Glutamatergic neuron (in vitro differentiated cells): Measurements from ENCODE around the gene SIRPA. TPM values are rescaled to one million over a fixed set of nuclear protein-coding genes. Genes with fewer than 3 reads are reported as not detected.

Source experiments
- DNase-seq: peaks from one replicate; pipeline ENCODE4 v3.0.0; 2022
- H3K27ac Mint-ChIP-seq: one replicate; pipeline ENCODE4 v1.8.0; 2020; ENCODE audit warnings: mild to moderate bottlenecking, mixed read lengths, inconsistent platforms; ENCODE audit not compliant: unreplicated experiment
- H3K27me3 Mint-ChIP-seq: one replicate; pipeline ENCODE4 v1.8.0; 2020; ENCODE audit warnings: mild to moderate bottlenecking, moderate library complexity, mixed read lengths, inconsistent platforms; ENCODE audit not compliant: unreplicated experiment
- H3K36me3 Mint-ChIP-seq: one replicate; pipeline ENCODE4 v1.8.0; 2020; ENCODE audit warnings: mild to moderate bottlenecking, mixed read lengths, inconsistent platforms; ENCODE audit not compliant: unreplicated experiment
- H3K4me1 Mint-ChIP-seq: one replicate; pipeline ENCODE4 v1.8.0; 2020; ENCODE audit warnings: mild to moderate bottlenecking, low read depth, mixed read lengths, inconsistent platforms; ENCODE audit not compliant: unreplicated experiment
- H3K4me3 Mint-ChIP-seq: one replicate; pipeline ENCODE4 v1.8.0; 2020; ENCODE audit warnings: mild to moderate bottlenecking, mixed read lengths, inconsistent platforms; ENCODE audit not compliant: unreplicated experiment
- H3K9me3 Mint-ChIP-seq: one replicate; pipeline ENCODE4 v1.8.0; 2020; ENCODE audit warnings: mild to moderate bottlenecking, moderate library complexity, mixed read lengths, inconsistent platforms; ENCODE audit not compliant: unreplicated experiment
- total RNA-seq: library from RNA; stranded (reverse); fragmentation: NEBNext Ultra II Directional; extraction: Animal tissue kit (Norgen Biotek cat#: 25700); gene quantifications from one replicate; pipeline ENCODE4 v1.2.1, GENCODE V29; 2021; ENCODE audit not compliant: unreplicated experiment
- TF ChIP-seq, protein P1 (sequence below): fragments of 200-600 bp; sonication (generic); IDR thresholded peaks from one replicate; pipeline ENCODE4 v1.5.0; 2021; ENCODE audit not compliant: partially characterized antibody, unreplicated experiment

SIRPA gene
- total RNA-seq, 1 donor from 2014 or later: 0.34 TPM

DNA sequence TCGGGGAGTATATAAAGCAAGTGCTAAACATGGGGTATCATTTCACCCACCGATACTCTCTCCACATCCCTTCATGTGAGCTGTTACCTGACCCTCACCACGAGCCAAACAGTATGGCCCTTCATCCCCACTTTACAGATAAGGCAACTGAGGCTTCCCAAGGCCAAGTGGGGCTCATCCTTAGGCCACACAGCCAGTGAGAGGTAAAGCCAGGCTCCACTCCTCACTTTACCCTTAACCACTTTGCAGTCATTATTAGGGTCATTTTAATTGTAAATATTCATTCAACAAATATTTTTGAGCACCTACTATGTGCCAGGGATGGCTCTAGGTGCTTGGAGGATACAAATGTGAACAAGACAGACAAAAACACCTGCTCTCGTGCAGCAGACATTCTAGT lies 7.0 kb downstream of the SIRPA start:
- peaks cover 9% of the 10 kb centered on the region for H3K27me3 Mint-ChIP-seq
- TF ChIP-seq, protein P1, sequence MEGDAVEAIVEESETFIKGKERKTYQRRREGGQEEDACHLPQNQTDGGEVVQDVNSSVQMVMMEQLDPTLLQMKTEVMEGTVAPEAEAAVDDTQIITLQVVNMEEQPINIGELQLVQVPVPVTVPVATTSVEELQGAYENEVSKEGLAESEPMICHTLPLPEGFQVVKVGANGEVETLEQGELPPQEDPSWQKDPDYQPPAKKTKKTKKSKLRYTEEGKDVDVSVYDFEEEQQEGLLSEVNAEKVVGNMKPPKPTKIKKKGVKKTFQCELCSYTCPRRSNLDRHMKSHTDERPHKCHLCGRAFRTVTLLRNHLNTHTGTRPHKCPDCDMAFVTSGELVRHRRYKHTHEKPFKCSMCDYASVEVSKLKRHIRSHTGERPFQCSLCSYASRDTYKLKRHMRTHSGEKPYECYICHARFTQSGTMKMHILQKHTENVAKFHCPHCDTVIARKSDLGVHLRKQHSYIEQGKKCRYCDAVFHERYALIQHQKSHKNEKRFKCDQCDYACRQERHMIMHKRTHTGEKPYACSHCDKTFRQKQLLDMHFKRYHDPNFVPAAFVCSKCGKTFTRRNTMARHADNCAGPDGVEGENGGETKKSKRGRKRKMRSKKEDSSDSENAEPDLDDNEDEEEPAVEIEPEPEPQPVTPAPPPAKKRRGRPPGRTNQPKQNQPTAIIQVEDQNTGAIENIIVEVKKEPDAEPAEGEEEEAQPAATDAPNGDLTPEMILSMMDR: no peak
- peaks cover 6% of the 10 kb centered on the region for H3K4me1 Mint-ChIP-seq
- H3K9me3 Mint-ChIP-seq: peaks cover 11% of the 10 kb centered on the region
- no peak overlapping the region for H3K4me3 Mint-ChIP-seq
- DNase-seq: no peak
- peaks cover 4% of the 10 kb centered on the region for H3K36me3 Mint-ChIP-seq
- no peak overlapping the region for H3K27ac Mint-ChIP-seq

DNA sequence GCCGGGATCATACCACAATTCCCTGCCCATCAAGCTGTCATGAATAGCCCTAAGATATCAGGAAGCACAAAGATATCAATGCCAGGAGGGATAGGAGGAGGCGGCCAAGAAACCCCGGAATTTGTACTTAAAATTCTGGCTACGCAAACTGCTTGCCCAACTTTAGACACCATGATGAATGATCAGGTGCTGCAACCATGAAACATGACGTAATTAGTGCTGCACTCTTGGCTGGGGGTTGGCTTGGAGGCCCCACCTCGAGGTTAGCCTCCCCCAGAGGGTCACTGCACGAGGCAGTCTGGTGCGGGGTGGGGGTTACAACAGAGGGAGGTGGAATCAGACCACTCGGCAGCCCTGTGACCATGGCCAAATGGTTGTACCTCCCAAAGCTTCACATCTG lies 8.9 kb downstream of the SIRPA start:
- Mint-ChIP-seq H3K36me3 (peaks cover 4% of the 10 kb centered on the region), H3K27me3 (peaks cover 8% of the 10 kb centered on the region), H3K27ac (no peak overlapping the region), H3K4me1 (peaks cover 4% of the 10 kb centered on the region), H3K4me3 (no peak overlapping the region), H3K9me3 (peaks cover 11% of the 10 kb centered on the region)
- TF ChIP-seq, protein P1: no peak
- DNase-seq: no peak

DNA sequence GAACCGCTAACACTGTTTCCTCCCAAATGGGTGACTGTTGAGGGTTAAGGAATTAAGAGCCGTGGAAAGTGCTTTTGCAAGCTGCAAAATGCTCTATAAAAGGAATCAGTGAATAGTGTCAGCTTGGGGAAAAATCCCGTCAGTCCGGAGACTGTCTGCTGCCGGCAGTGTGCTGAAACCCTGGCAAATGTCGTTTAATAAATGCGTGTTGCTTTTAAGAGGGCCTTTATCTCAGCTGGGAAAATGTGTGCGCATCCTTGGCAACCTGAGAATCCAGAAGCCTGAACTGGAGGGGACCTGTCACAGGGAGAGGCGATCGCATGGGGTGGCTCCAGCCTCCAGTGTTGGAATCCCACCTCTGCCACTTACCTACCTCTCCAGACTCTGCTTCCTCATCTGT lies 9.8 kb downstream of the SIRPA start:
- H3K27ac Mint-ChIP-seq: no peak overlapping the region
- H3K27me3 Mint-ChIP-seq: peaks cover 8% of the 10 kb centered on the region
- peaks cover 4% of the 10 kb centered on the region for H3K36me3 Mint-ChIP-seq
- no peak overlapping the region for H3K4me3 Mint-ChIP-seq
- H3K4me1 Mint-ChIP-seq: peaks cover 2% of the 10 kb centered on the region
- no peak for DNase-seq
- TF ChIP-seq, protein P1: no peak
- peaks cover 4% of the 10 kb centered on the region for H3K9me3 Mint-ChIP-seq

DNA sequence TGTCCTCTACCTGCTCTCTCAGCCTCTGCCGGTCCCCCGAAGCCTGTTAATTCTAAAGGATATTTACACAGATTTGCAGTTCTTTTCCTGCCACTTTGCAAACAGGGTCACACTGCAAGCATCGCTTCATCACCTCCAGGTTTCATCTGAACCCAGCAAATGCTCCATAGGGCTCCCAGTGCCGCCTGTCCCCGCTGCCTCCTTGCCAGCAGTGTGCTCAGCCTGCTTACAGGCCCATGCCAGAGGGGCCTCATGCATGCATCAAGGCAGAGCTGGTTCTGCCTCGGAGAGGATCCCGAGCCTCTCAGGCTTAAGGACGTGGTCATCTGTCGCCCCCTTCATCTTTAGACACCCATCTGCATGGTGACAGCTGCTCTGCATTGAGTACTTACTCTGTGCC lies 10.5 kb downstream of the SIRPA start:
- Mint-ChIP-seq H3K27me3 (peaks cover 8% of the 10 kb centered on the region), H3K36me3 (peaks cover 4% of the 10 kb centered on the region), H3K4me3 (no peak overlapping the region), H3K27ac (no peak overlapping the region), H3K4me1 (peaks cover 2% of the 10 kb centered on the region), H3K9me3 (peaks cover 4% of the 10 kb centered on the region)
- DNase-seq: no peak
- TF ChIP-seq, protein P1: no peak

DNA sequence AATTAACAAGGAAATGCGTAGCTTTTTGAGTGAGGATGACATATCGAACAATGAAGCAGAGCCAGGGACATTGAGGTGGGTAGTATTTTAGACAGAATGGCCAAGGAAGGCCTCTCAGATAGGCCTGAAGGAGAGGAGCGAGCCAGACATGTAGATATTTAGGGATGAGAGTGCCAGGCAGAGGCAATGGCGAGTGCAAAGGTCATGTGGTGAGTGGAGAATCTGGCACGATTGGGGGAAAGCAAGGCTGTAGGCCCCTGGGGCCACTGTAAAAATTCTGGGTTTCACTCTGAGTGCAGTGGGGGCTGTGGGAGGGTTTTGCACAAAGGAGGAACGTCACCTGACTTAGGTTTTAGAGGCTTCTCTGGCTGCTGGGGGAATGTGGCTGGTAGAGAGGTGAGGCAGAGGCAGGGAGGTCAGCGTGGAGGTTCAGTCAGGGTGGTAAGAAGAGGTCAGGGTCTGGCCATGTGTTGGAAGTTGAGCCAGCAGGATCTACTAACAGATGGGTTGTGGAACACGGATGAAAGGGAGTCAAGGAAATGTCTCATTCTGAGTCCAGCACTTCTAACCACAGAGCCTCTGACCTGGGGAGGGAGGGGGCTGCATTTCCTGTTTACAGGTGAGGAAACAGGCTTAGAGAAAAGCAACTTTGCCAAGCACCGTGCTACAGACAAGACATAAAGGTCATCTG lies 11.3 kb downstream of the SIRPA start:
- H3K9me3 Mint-ChIP-seq: peaks cover 4% of the 10 kb centered on the region
- H3K27me3 Mint-ChIP-seq: peaks cover 7% of the 10 kb centered on the region
- H3K27ac Mint-ChIP-seq: no peak overlapping the region
- H3K4me1 Mint-ChIP-seq: peaks cover 2% of the 10 kb centered on the region
- H3K4me3 Mint-ChIP-seq: no peak overlapping the region
- H3K36me3 Mint-ChIP-seq: peaks cover 4% of the 10 kb centered on the region
- no peak for DNase-seq
- TF ChIP-seq, protein P1: no peak
